ENCODE measurements around the gene BTAF1.
"Not testable (repeated sequence)": the region's sequence is repeated elsewhere in the genome, so short reads cannot be mapped to it uniquely, and the experiment has no call there.

Gene BTAF1

GRCh38 chr10:91975438-91975837 is 51.9 kb downstream of the BTAF1 start:
- DNase-seq (ENCODE audit: extremely low spot score, insufficient read length, low read depth) (no peak), FAIRE-seq (peak; percentile 12)

GRCh38 chr10:91976317-91977051 is 52.9 kb downstream of the BTAF1 start:
- FAIRE-seq (no peak), DNase-seq (ENCODE audit: extremely low spot score, insufficient read length, low read depth) (no peak)

- DNase-seq (ENCODE audit: extremely low spot score, insufficient read length, low read depth), result no peak
- FAIRE-seq, result no peak
Measured at GRCh38 chr10:91977491-91977890, 53.9 kb downstream of the BTAF1 start.

- FAIRE-seq, result peak; percentile 31
- DNase-seq (ENCODE audit: extremely low spot score, insufficient read length, low read depth), result no peak
Measured at GRCh38 chr10:91978585-91978984, 55.0 kb downstream of the BTAF1 start.

GRCh38 chr10:91980319-91980718 is 56.7 kb downstream of the BTAF1 start:
- FAIRE-seq (no peak), DNase-seq (ENCODE audit: extremely low spot score, insufficient read length, low read depth) (no peak)

- FAIRE-seq, result no peak
Measured at GRCh38 chr10:91983416-91983815, 59.8 kb downstream of the BTAF1 start.

GRCh38 chr10:91987397-91988037 is 63.9 kb downstream of the BTAF1 start:
- FAIRE-seq (no peak), DNase-seq (ENCODE audit: extremely low spot score, insufficient read length, low read depth) (no peak)

More at GRCh38 chr10:91983416-91983815, 59.8 kb downstream of the BTAF1 start:
- no peak for DNase-seq (ENCODE audit: extremely low spot score, insufficient read length, low read depth)

- DNase-seq (ENCODE audit: extremely low spot score, insufficient read length, low read depth) (no peak), FAIRE-seq (no peak)
Measured at GRCh38 chr10:91992031-91992430, 68.5 kb downstream of the BTAF1 start.

- FAIRE-seq (no peak), DNase-seq (ENCODE audit: extremely low spot score, insufficient read length, low read depth) (no peak)
Measured at GRCh38 chr10:91996266-91996665, 72.7 kb downstream of the BTAF1 start.

GRCh38 chr10:92001581-92001980 is 78.0 kb downstream of the BTAF1 start:
- DNase-seq (ENCODE audit: extremely low spot score, insufficient read length, low read depth) (no peak), FAIRE-seq (no peak)

- FAIRE-seq, result no peak
Measured at GRCh38 chr10:92001995-92002394, 78.4 kb downstream of the BTAF1 start.

GRCh38 chr10:92003258-92003657 is 79.7 kb downstream of the BTAF1 start:
- FAIRE-seq (peak; percentile 9), DNase-seq (ENCODE audit: extremely low spot score, insufficient read length, low read depth) (no peak)

More at GRCh38 chr10:92001995-92002394, 78.4 kb downstream of the BTAF1 start:
- no peak for DNase-seq (ENCODE audit: extremely low spot score, insufficient read length, low read depth)

- DNase-seq (ENCODE audit: extremely low spot score, insufficient read length, low read depth) (no peak), FAIRE-seq (no peak)
Measured at GRCh38 chr10:92005978-92006377, 82.4 kb downstream of the BTAF1 start.

GRCh38 chr10:92009445-92009844 is 85.9 kb downstream of the BTAF1 start:
- DNase-seq (ENCODE audit: extremely low spot score, insufficient read length, low read depth) (no peak), FAIRE-seq (no peak)

GRCh38 chr10:92010047-92010735 is 86.6 kb downstream of the BTAF1 start:
- DNase-seq (ENCODE audit: extremely low spot score, insufficient read length, low read depth) (no peak), FAIRE-seq (no peak)

GRCh38 chr10:92011560-92012214 is 88.1 kb downstream of the BTAF1 start:
- FAIRE-seq (no peak), DNase-seq (ENCODE audit: extremely low spot score, insufficient read length, low read depth) (no peak)

- no peak for FAIRE-seq
Measured at GRCh38 chr10:92014620-92015019, 91.0 kb downstream of the BTAF1 start.

GRCh38 chr10:92024700-92025099 is 101.1 kb downstream of the BTAF1 start:
- DNase-seq (ENCODE audit: extremely low spot score, insufficient read length, low read depth) (no peak), FAIRE-seq (no peak)

More at GRCh38 chr10:92014620-92015019, 91.0 kb downstream of the BTAF1 start:
- DNase-seq (ENCODE audit: extremely low spot score, insufficient read length, low read depth), result no peak

- DNase-seq (ENCODE audit: extremely low spot score, insufficient read length, low read depth); FAIRE-seq: not testable (repeated sequence)
Measured at GRCh38 chr10:92025340-92025739, 101.8 kb downstream of the BTAF1 start.

GRCh38 chr10:92027141-92027540 is 103.6 kb downstream of the BTAF1 start:
- DNase-seq (ENCODE audit: extremely low spot score, insufficient read length, low read depth), result no peak
- FAIRE-seq, result no peak
